CD14-positive monocyte (primary cell): Measurements from ENCODE around the gene SLC37A4. TPM values are rescaled to one million over a fixed set of nuclear protein-coding genes. Genes with fewer than 3 reads are reported as not detected.

ENCODE experiments used
- DNase-seq, 3 donors: peaks; one replicate each; pipeline ENCODE4 v3.0.0-alpha.2; 2011 to 2022
- H2AFZ ChIP-seq: 2 replicates; pipeline ENCODE4 v1.6.0; 2012; ENCODE audit warnings: mild to moderate bottlenecking, low read depth, low read length, inconsistent platforms; ENCODE audit not compliant: insufficient read depth, poor library complexity, severe bottlenecking
- H3K27ac ChIP-seq, 2 donors: 1 replicate in 1 of 2; 2 replicates in 1 of 2; pipeline ENCODE4 v1.5.1; 2012 to 2013; ENCODE audit warnings: low read length in 2 of 2, control low read depth in 1 of 2, inconsistent platforms in 1 of 2, low read depth in 1 of 2, mild to moderate bottlenecking in 1 of 2
- H3K27me3 ChIP-seq, 2 donors: one replicate each; pipeline versions ENCODE4 v1.6.0 to v1.6.1; 2011 to 2013; ENCODE audit warnings: low read length in 2 of 2; ENCODE audit not compliant: control insufficient read depth in 2 of 2, insufficient read depth in 2 of 2
- H3K36me3 ChIP-seq, 2 donors: replicated peaks in 1 of 2; 1 replicate in 1 of 2; 2 replicates in 1 of 2; pipeline versions ENCODE4 v1.5.1 to v1.6.1; 2012 to 2013; ENCODE audit warnings: low read length in 2 of 2, control low read depth in 1 of 2, inconsistent platforms in 1 of 2, mild to moderate bottlenecking in 1 of 2; ENCODE audit not compliant: insufficient read depth in 2 of 2, control insufficient read depth in 1 of 2
- H3K4me1 ChIP-seq, 2 donors: 1 replicate in 1 of 2; 2 replicates in 1 of 2; pipeline versions ENCODE4 v1.5.1 to v1.6.1; 2012 to 2013; ENCODE audit warnings: low read length in 2 of 2, control low read depth in 1 of 2, inconsistent platforms in 1 of 2, mild to moderate bottlenecking in 1 of 2, moderate library complexity in 1 of 2; ENCODE audit not compliant: insufficient read depth in 2 of 2, control insufficient read depth in 1 of 2
- H3K4me2 ChIP-seq: replicated peaks from 2 replicates; pipeline ENCODE3; 2012; ENCODE audit warnings: low read length, moderate library complexity, mild to moderate bottlenecking; ENCODE audit not compliant: poor library complexity, severe bottlenecking; ENCODE audit errors: extremely low read depth
- H3K4me3 ChIP-seq, 3 experiments: fragments of 200-600 bp in 1 of 3; sonication (generic) in 1 of 3; replicated peaks in 1 of 3; 1 replicate in 2 of 3; 2 replicates in 1 of 3; pipeline ENCODE4 v1.5.1; 2011 to 2013; ENCODE audit warnings: low read length in 3 of 3, mild to moderate bottlenecking in 3 of 3, control low read depth in 2 of 3, low read depth in 2 of 3, inconsistent platforms in 1 of 3, moderate library complexity in 1 of 3
- H3K79me2 ChIP-seq: 2 replicates; pipeline ENCODE4 v1.6.0; 2012; ENCODE audit warnings: mild to moderate bottlenecking, control low read depth, inconsistent platforms, low read length, moderate library complexity; ENCODE audit not compliant: insufficient read depth
- H3K9ac ChIP-seq: 2 replicates; pipeline ENCODE4 v1.6.0; 2017; ENCODE audit warnings: low read length, mild to moderate bottlenecking; ENCODE audit not compliant: insufficient read depth, poor library complexity, severe bottlenecking
- H3K9me3 ChIP-seq, 2 donors: replicated peaks in 1 of 2; 1 replicate in 1 of 2; 2 replicates in 1 of 2; pipeline versions ENCODE4 v1.5.1 to v1.6.1; 2012 to 2013; ENCODE audit warnings: low read length in 2 of 2, control low read depth in 1 of 2; ENCODE audit not compliant: control insufficient read depth in 1 of 2, insufficient read depth in 1 of 2
- H4K20me1 ChIP-seq: 2 replicates; pipeline ENCODE4 v1.6.0; 2012; ENCODE audit warnings: mild to moderate bottlenecking, low read length, control low read depth, moderate library complexity; ENCODE audit not compliant: insufficient read depth
- H3K27ac Mint-ChIP-seq, 7 donors: one replicate each; pipeline ENCODE4 v1.8.0; 2020; ENCODE audit warnings: mild to moderate bottlenecking in 7 of 7, mixed read lengths in 7 of 7, moderate library complexity in 6 of 7, inconsistent platforms in 2 of 7
- H3K27me3 Mint-ChIP-seq, 3 donors: one replicate each; pipeline ENCODE4 v1.8.0; 2021 to 2022; ENCODE audit warnings: low read depth in 3 of 3, mild to moderate bottlenecking in 3 of 3, mixed read lengths in 3 of 3, moderate library complexity in 3 of 3, inconsistent platforms in 1 of 3
- H3K36me3 Mint-ChIP-seq, 2 donors: one replicate each; pipeline ENCODE4 v1.8.0; 2020; ENCODE audit warnings: mixed read lengths in 2 of 2, inconsistent platforms in 1 of 2, mild to moderate bottlenecking in 1 of 2
- H3K4me1 Mint-ChIP-seq: one replicate; pipeline ENCODE4 v1.8.0; 2020; ENCODE audit warnings: mild to moderate bottlenecking, mixed read lengths
- H3K4me3 Mint-ChIP-seq, 2 donors: one replicate each; pipeline ENCODE4 v1.8.0; 2020; ENCODE audit warnings: mild to moderate bottlenecking in 2 of 2, mixed read lengths in 2 of 2, moderate library complexity in 1 of 2
- H3K9me3 Mint-ChIP-seq, 7 donors: one replicate each; pipeline ENCODE4 v1.8.0; 2020 to 2022; ENCODE audit warnings: mixed read lengths in 7 of 7, mild to moderate bottlenecking in 6 of 7, moderate library complexity in 6 of 7, inconsistent platforms in 2 of 7
- CTCF ChIP-seq: fragments of 200-600 bp; IDR thresholded peaks from one replicate; pipeline ENCODE4 v1.8.0; 2022; ENCODE audit warnings: antibody characterized with exemption, mild to moderate bottlenecking
- WGBS: methylation state at CpG from one replicate; pipeline ENCODE4 v1.1.5; 2013; ENCODE audit warnings: missing lambda C conversion rate; ENCODE audit not compliant: insufficient coverage; 5-methylcytosine and 5-hydroxymethylcytosine counted together
- intact Hi-C, 2 donors: fragments of 100-400 bp; cut with micrococcal nuclease; formaldehyde crosslinking; loops; one replicate each; pipeline versions ENCODE4 v1.15.0 to v1.15.1; 2023
- polyA plus RNA-seq, 3 donors: library from polyadenylated mRNA; depleted of rRNA in 1 of 3; unstranded in 2 of 3; stranded (reverse) in 1 of 3; fragments of 300-500 nt in 2 of 3; fragments of >200 nt in 1 of 3; fragmentation: Illumina TruSeq in 2 of 3; gene quantifications; 1 replicate in 2 of 3; 2 replicates in 1 of 3; pipeline ENCODE4 v1.2.3, GENCODE V29; 2012 to 2021

Gene SLC37A4
- polyA plus RNA-seq, 3 donors = 5.9 to 8.0 (median 7.2) TPM

- no peak overlapping the region for H3K4me3 ChIP-seq
- H3K79me2 ChIP-seq = peaks cover 37% of the 10 kb centered on the region
- H2AFZ ChIP-seq = no peak overlapping the region
- peaks cover 17 to 22% of the 10 kb centered on the region in 2 donors for H3K4me1 ChIP-seq
- H3K4me3 Mint-ChIP-seq = no peak overlapping the region
- WGBS = 97% methylated on average over 15 of the region's 17 CpGs
- H3K9me3 Mint-ChIP-seq = no peaks in the 10 kb centered on the region
- H4K20me1 ChIP-seq = peaks cover 3% of the 10 kb centered on the region
- peaks cover 48 to 66% of the 10 kb centered on the region in 2 donors for H3K36me3 Mint-ChIP-seq
- peaks cover 15% of the 10 kb centered on the region for H3K4me1 Mint-ChIP-seq
- H3K27ac ChIP-seq = no peak overlapping the region
- no peak for TF ChIP-seq CTCF
- H3K9ac ChIP-seq = no peak overlapping the region
- peak overlapping the region in 3 of 7 donors; percentile 28 to 50 (median 32) for H3K27ac Mint-ChIP-seq
- intact Hi-C loops = no loop called here
- H3K4me2 ChIP-seq = no peak overlapping the region
- no peaks in the 10 kb centered on the region for H3K9me3 ChIP-seq
- no peak for DNase-seq
- no peaks in the 10 kb centered on the region for H3K27me3 ChIP-seq
- H3K27me3 Mint-ChIP-seq = no peaks in the 10 kb centered on the region
- peaks cover 58 to 71% of the 10 kb centered on the region in 2 donors for H3K36me3 ChIP-seq
These were observed 16.3 kb downstream of the SLC37A4 start for GRCh38 chr11:119014209-119014924.

GRCh38 chr11:119012629-119013170, 18.0 kb downstream of the SLC37A4 start:
- no peak overlapping the region for H3K27ac ChIP-seq
- no peak overlapping the region for H3K4me2 ChIP-seq
- no peaks in the 10 kb centered on the region for H3K9me3 Mint-ChIP-seq
- H3K4me3 ChIP-seq = no peak overlapping the region
- H3K27me3 ChIP-seq = no peaks in the 10 kb centered on the region
- intact Hi-C loops = no loop called here
- peaks cover 62 to 82% of the 10 kb centered on the region in 2 donors for H3K36me3 Mint-ChIP-seq
- H3K9ac ChIP-seq = no peak overlapping the region
- peaks cover 13% of the 10 kb centered on the region for H3K4me1 Mint-ChIP-seq
- H3K79me2 ChIP-seq = peaks cover 24% of the 10 kb centered on the region
- H4K20me1 ChIP-seq = no peaks in the 10 kb centered on the region
- no peaks in the 10 kb centered on the region for H3K9me3 ChIP-seq
- DNase-seq = no peak
- 100% methylated on average over 1 of the region's 3 CpGs for WGBS
- TF ChIP-seq CTCF = no peak
- H2AFZ ChIP-seq = no peak overlapping the region
- no peak overlapping the region for H3K4me3 Mint-ChIP-seq
- peak overlapping the region in 3 of 7 donors; percentile 2 to 84 (median 15) for H3K27ac Mint-ChIP-seq
- peaks cover 64 to 83% of the 10 kb centered on the region in 2 donors for H3K36me3 ChIP-seq
- H3K4me1 ChIP-seq = peaks cover 14% of the 10 kb centered on the region in 2 donors
- no peaks in the 10 kb centered on the region for H3K27me3 Mint-ChIP-seq
